ENCODE data around the gene KAZN. TPM values are rescaled to one million over a fixed set of nuclear protein-coding genes. Genes with fewer than 3 reads are reported as not detected.

The KAZN gene
- total and polyA plus RNA-seq, 4 donors = 7.6 to 18.8 (median 11.2) TPM

DNA sequence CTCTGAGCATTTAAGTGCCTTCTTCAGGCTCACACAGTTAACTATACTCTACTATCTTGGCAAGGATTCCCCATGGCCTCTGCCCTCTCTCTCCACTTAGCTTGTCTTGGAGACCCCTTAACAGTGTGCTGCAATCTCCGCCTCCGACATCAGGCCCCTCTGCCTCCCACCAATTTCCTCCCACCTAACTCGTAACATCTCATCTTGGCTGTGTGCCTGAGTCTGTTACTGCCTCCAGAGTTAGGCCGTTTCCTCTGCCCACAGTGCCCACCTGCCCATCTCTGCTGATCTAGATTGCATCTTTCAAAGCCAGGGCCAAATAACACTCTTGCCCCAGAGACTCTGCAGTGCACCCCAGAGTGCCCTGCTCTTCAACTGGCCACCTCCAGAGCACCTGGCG is 310.8 kb downstream of the KAZN start:
- Histone ChIP-seq H3K4me1 (ENCODE audit: control insufficient read depth in 5 of 5, insufficient read depth in 5 of 5, low read length in 5 of 5) (peaks cover 0 to 22% (median 5%) of the 10 kb centered on the region in 5 donors), H3K4me3 (no peak overlapping the region), H3K27ac (ENCODE audit: low read depth in 1 of 2, low read length in 1 of 2) (no peak overlapping the region), H3K9ac (ENCODE audit: insufficient read depth in 1 of 2, low read length in 2 of 2) (no peak overlapping the region), H3K9me3 (ENCODE audit: control insufficient read depth in 4 of 4, insufficient read depth in 3 of 4, low read length in 3 of 4) (no peaks in the 10 kb centered on the region), H3K36me3 (ENCODE audit: control insufficient read depth in 4 of 4, insufficient read depth in 4 of 4, low read length in 4 of 4) (no peaks in the 10 kb centered on the region), H3K27me3 (ENCODE audit: control insufficient read depth in 3 of 3, insufficient read depth in 3 of 3, low read length in 2 of 3) (no peaks in the 10 kb centered on the region)
- no peak for ATAC-seq (ENCODE audit: insufficient read depth, low FRiP score)
- TF ChIP-seq, protein P1, sequence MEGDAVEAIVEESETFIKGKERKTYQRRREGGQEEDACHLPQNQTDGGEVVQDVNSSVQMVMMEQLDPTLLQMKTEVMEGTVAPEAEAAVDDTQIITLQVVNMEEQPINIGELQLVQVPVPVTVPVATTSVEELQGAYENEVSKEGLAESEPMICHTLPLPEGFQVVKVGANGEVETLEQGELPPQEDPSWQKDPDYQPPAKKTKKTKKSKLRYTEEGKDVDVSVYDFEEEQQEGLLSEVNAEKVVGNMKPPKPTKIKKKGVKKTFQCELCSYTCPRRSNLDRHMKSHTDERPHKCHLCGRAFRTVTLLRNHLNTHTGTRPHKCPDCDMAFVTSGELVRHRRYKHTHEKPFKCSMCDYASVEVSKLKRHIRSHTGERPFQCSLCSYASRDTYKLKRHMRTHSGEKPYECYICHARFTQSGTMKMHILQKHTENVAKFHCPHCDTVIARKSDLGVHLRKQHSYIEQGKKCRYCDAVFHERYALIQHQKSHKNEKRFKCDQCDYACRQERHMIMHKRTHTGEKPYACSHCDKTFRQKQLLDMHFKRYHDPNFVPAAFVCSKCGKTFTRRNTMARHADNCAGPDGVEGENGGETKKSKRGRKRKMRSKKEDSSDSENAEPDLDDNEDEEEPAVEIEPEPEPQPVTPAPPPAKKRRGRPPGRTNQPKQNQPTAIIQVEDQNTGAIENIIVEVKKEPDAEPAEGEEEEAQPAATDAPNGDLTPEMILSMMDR (IDR thresholded peaks at IDR 0.05; ENCODE audit: control extremely low read depth, extremely low read depth) = no peak
- 85% methylated on average over 5 of the region's 5 CpGs for WGBS, 2 donors
- DNase-seq = no peak

DNA sequence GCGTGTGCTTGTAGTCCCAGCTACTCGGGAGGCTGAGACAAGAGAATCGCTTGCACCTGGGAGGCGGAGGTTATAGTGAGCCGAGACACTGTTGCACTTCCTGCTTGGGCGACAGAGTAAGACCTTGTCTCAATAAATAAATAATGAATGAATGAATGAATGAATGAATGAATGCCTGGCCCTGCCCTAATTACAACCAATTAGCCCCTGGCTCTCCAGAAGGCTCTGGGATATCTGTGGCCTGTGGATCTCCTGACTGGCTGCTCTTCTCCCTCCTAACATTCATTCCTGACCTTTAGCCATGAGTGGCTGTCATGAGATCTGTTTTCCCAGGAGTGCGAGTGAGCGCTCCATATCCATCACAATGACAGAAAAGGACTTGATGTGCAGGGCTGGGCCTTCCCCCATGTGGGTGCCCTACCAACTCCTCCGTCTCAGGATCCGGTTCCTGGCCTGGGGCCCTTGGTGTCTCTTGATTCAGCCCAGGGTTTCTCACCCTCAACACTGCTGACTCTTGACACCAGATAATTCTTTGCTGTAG is 311.5 kb downstream of the KAZN start:
- Histone ChIP-seq H3K4me3 (no peak overlapping the region), H3K27me3 (ENCODE audit: control insufficient read depth in 3 of 3, insufficient read depth in 3 of 3, low read length in 2 of 3) (no peaks in the 10 kb centered on the region), H3K9me3 (ENCODE audit: control insufficient read depth in 4 of 4, insufficient read depth in 3 of 4, low read length in 3 of 4) (no peaks in the 10 kb centered on the region), H3K36me3 (ENCODE audit: control insufficient read depth in 4 of 4, insufficient read depth in 4 of 4, low read length in 4 of 4) (no peaks in the 10 kb centered on the region), H3K27ac (ENCODE audit: low read depth in 1 of 2, low read length in 1 of 2) (no peak overlapping the region), H3K4me1 (ENCODE audit: control insufficient read depth in 5 of 5, insufficient read depth in 5 of 5, low read length in 5 of 5) (peaks cover 0 to 22% (median 5%) of the 10 kb centered on the region in 5 donors), H3K9ac (ENCODE audit: insufficient read depth in 1 of 2, low read length in 2 of 2) (no peak overlapping the region)
- DNase-seq (no peak), ATAC-seq (ENCODE audit: insufficient read depth, low FRiP score) (no peak)
- TF ChIP-seq, protein P1 (IDR thresholded peaks at IDR 0.05; ENCODE audit: control extremely low read depth, extremely low read depth) = no peak
- WGBS, 2 donors = 91 to 94% methylated on average over 10 of the region's 10 CpGs

DNA sequence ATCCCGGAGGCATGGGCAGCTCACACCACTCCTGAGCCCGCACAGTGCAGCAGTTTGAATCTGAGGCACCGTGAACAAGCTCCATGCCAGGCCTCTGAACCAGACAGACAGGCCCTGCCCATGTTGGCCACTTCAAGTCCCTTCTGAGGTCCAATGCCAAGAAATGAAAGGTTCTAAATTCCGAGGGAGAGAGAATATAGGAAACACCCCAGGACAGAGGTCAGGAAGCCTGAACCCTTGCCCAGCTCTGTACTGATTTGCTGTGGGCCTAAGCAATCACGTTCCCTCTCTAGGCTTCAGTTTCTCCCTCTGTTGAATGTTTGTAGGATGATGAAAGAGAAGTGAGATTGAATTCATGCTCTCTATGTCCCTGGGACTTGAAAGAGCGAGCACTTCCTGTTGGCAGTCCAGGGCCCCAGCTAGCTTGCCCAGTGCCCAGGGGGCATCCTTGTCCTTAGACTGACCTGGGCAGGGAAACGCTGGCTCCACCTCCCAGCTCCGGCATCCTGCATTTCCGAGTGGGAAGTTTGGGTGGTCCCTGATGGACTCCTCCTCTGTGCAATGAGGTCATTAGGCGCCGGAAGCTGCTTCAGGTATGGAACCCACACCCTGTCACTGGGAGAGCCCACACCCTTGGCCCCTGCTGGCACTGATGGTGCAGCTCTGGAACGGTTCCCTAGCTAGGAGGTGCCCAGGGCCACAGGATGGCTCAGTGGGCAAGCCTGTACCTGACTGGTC is 312.7 kb downstream of the KAZN start:
- WGBS, 2 donors = 51 to 68% methylated on average over 12 of the region's 12 CpGs
- ATAC-seq (ENCODE audit: insufficient read depth, low FRiP score) (no peak), DNase-seq (peak in 1 of 3 donors; percentile 52)
- H3K27me3 ChIP-seq (ENCODE audit: control insufficient read depth in 3 of 3, insufficient read depth in 3 of 3, low read length in 2 of 3) = no peaks in the 10 kb centered on the region
- no peaks in the 10 kb centered on the region for H3K9me3 ChIP-seq (ENCODE audit: control insufficient read depth in 4 of 4, insufficient read depth in 3 of 4, low read length in 3 of 4)
- TF ChIP-seq, protein P1 (IDR thresholded peaks at IDR 0.05; ENCODE audit: control extremely low read depth, extremely low read depth) = no peak
- H3K27ac ChIP-seq (ENCODE audit: low read depth in 1 of 2, low read length in 1 of 2) = peak overlapping the region in 1 of 2 donors; percentile 57
- no peak overlapping the region for H3K9ac ChIP-seq (ENCODE audit: insufficient read depth in 1 of 2, low read length in 2 of 2)
- H3K4me3 ChIP-seq = no peak overlapping the region
- H3K4me1 ChIP-seq (ENCODE audit: control insufficient read depth in 5 of 5, insufficient read depth in 5 of 5, low read length in 5 of 5) = peaks cover 0 to 22% (median 5%) of the 10 kb centered on the region in 5 donors
- no peaks in the 10 kb centered on the region for H3K36me3 ChIP-seq (ENCODE audit: control insufficient read depth in 4 of 4, insufficient read depth in 4 of 4, low read length in 4 of 4)

Data from lung (tissue), 12 donors.